Keratinocyte (primary cell): ENCODE results near the gene F2. TPM values are rescaled to one million over a fixed set of nuclear protein-coding genes. Genes with fewer than 3 reads are reported as not detected.

Experiments used
- DNase-seq: peaks from one replicate; pipeline ENCODE4 v3.0.0-alpha.2; 2011; ENCODE audit warnings: low read depth, missing footprints, low spot score
- FAIRE-seq: peaks from 2 replicates; lab custom pipeline; 2011; peaks lifted over from hg19 to GRCh38; lab: Jason Lieb, UNC
- H2AFZ ChIP-seq: 2 replicates; pipeline ENCODE4 v1.6.0; 2012; ENCODE audit warnings: low read length, control low read depth, inconsistent platforms; ENCODE audit not compliant: control insufficient read depth
- H3K27ac ChIP-seq: 2 replicates; pipeline ENCODE4 v1.5.1; 2011; ENCODE audit warnings: low read length; ENCODE audit not compliant: control insufficient read depth, insufficient read depth
- H3K27me3 ChIP-seq: 3 replicates; pipeline ENCODE4 v1.6.0; 2011; ENCODE audit warnings: low read length; ENCODE audit not compliant: control insufficient read depth, insufficient read depth; ENCODE audit errors: extremely low read depth
- H3K36me3 ChIP-seq, 2 experiments: 2 replicates in 1 of 2; 3 replicates in 1 of 2; pipeline ENCODE4 v1.5.1; 2011; ENCODE audit warnings: low read length in 2 of 2, mild to moderate bottlenecking in 1 of 2; ENCODE audit not compliant: control insufficient read depth in 2 of 2, insufficient read depth in 2 of 2; ENCODE audit errors: extremely low read depth in 1 of 2
- H3K4me1 ChIP-seq: 3 replicates; pipeline ENCODE4 v1.5.1; 2011; ENCODE audit warnings: low read length; ENCODE audit not compliant: control insufficient read depth, insufficient read depth; ENCODE audit errors: extremely low read depth
- H3K4me2 ChIP-seq: 3 replicates; pipeline ENCODE4 v1.6.0; 2011; ENCODE audit warnings: low read depth, low read length; ENCODE audit not compliant: control insufficient read depth, insufficient read depth; ENCODE audit errors: extremely low read depth
- H3K4me3 ChIP-seq, 3 experiments: fragments of 200-600 bp in 1 of 3; sonication (generic) in 1 of 3; 2 replicates in 2 of 3; 3 replicates in 1 of 3; pipeline ENCODE4 v1.5.1; 2011 to 2016; ENCODE audit warnings: low read length in 3 of 3, mild to moderate bottlenecking in 3 of 3, control low read depth in 2 of 3, inconsistent platforms in 1 of 3, low read depth in 1 of 3, mixed read lengths in 1 of 3, mixed run types in 1 of 3, moderate library complexity in 1 of 3; ENCODE audit not compliant: control insufficient read depth in 2 of 3, insufficient read depth in 2 of 3; ENCODE audit errors: extremely low read depth in 1 of 3
- H3K79me2 ChIP-seq: 2 replicates; pipeline ENCODE4 v1.6.0; 2012; ENCODE audit warnings: low read length; ENCODE audit not compliant: control insufficient read depth, insufficient read depth
- H3K9ac ChIP-seq: 3 replicates; pipeline ENCODE4 v1.6.0; 2011; ENCODE audit warnings: low read length; ENCODE audit not compliant: control insufficient read depth, insufficient read depth; ENCODE audit errors: extremely low read depth
- H3K9me1 ChIP-seq: 3 replicates; pipeline ENCODE4 v1.6.0; 2011; ENCODE audit warnings: low read length; ENCODE audit not compliant: control insufficient read depth, insufficient read depth; ENCODE audit errors: extremely low read depth
- H3K9me3 ChIP-seq: 2 replicates; pipeline ENCODE4 v1.5.1; 2012; ENCODE audit warnings: low read depth, low read length; ENCODE audit not compliant: control insufficient read depth
- H4K20me1 ChIP-seq: 3 replicates; pipeline ENCODE4 v1.6.0; 2011; ENCODE audit warnings: low read length; ENCODE audit not compliant: control insufficient read depth, insufficient read depth; ENCODE audit errors: extremely low read depth
- CTCF ChIP-seq, 3 experiments: IDR thresholded peaks in 1 of 3; conservative IDR thresholded peaks in 1 of 3; optimal IDR thresholded peaks in 1 of 3; 2 replicates in 2 of 3; 3 replicates in 1 of 3; pipeline versions ENCODE3 to v1.5.1; 2011; ENCODE audit warnings: low read length in 3 of 3, mild to moderate bottlenecking in 3 of 3, moderate library complexity in 2 of 3, control low read depth in 1 of 3, inconsistent platforms in 1 of 3; ENCODE audit not compliant: insufficient read depth in 2 of 3; ENCODE audit errors: extremely low read depth in 1 of 3
- EZH2 ChIP-seq: IDR thresholded peaks from one replicate; pipeline ENCODE4 v1.6.1; 2012; ENCODE audit warnings: inconsistent platforms, mild to moderate bottlenecking, low read length, moderate library complexity
- dilution Hi-C: fragments of 300-500 bp; cut with MboI; formaldehyde crosslinking; loops from one replicate; pipeline ENCODE4 v1.7.0; 2020; ENCODE audit warnings: low sequenced_read_pairs; ENCODE audit not compliant: extremely low pct_ligation_motif_present
- polyA plus RNA-seq, 5 experiments: library from polyadenylated mRNA; depleted of rRNA in 3 of 5; stranded (reverse) in 3 of 5; stranded (forward) in 1 of 5; unstranded in 1 of 5; fragments of >200 nt; gene quantifications; 1 replicate in 1 of 5; 2 replicates in 3 of 5; 3 replicates in 1 of 5; pipeline versions ENCODE4 v1.2.1 to v1.2.3, GENCODE V29; 2011 to 2012; ENCODE audit warnings: missing spikeins in 2 of 5, low read depth in 1 of 5, low replicate concordance in 1 of 5

F2 gene
- polyA plus RNA-seq, 1 donor (not counting 4 experiments of a cell fraction or from before 2014, with no cell fraction given): not detected

- H3K9me3 ChIP-seq: no peaks in the 10 kb centered on the region
- no peak for TF ChIP-seq EZH2
- TF ChIP-seq CTCF (optimal IDR thresholded peaks at IDR 0.05 in 1 of 3, IDR thresholded peaks at IDR 0.05 in 1 of 3, conservative IDR thresholded peaks at IDR 0.05 in 1 of 3; ENCODE audit: extremely low read depth in 1 of 3, insufficient read depth in 2 of 3, low read length in 3 of 3): no peak
- no peaks in the 10 kb centered on the region for H3K79me2 ChIP-seq
- H3K4me3 ChIP-seq: no peak overlapping the region
- H3K9ac ChIP-seq: no peak overlapping the region
- dilution Hi-C loops: no loop called here
- H2AFZ ChIP-seq: peak overlapping the region; percentile 86
- H3K27ac ChIP-seq: no peak overlapping the region
- no peaks in the 10 kb centered on the region for H4K20me1 ChIP-seq
- no peaks in the 10 kb centered on the region for H3K9me1 ChIP-seq
- FAIRE-seq (no peak), DNase-seq (no peak)
- peaks cover 10% of the 10 kb centered on the region for H3K4me1 ChIP-seq
- H3K36me3 ChIP-seq: no peaks in the 10 kb centered on the region
- no peaks in the 10 kb centered on the region for H3K27me3 ChIP-seq
- no peak overlapping the region for H3K4me2 ChIP-seq
Observed at GRCh38 chr11:46718155-46719019, 626 bp upstream of the F2 start.

DNA sequence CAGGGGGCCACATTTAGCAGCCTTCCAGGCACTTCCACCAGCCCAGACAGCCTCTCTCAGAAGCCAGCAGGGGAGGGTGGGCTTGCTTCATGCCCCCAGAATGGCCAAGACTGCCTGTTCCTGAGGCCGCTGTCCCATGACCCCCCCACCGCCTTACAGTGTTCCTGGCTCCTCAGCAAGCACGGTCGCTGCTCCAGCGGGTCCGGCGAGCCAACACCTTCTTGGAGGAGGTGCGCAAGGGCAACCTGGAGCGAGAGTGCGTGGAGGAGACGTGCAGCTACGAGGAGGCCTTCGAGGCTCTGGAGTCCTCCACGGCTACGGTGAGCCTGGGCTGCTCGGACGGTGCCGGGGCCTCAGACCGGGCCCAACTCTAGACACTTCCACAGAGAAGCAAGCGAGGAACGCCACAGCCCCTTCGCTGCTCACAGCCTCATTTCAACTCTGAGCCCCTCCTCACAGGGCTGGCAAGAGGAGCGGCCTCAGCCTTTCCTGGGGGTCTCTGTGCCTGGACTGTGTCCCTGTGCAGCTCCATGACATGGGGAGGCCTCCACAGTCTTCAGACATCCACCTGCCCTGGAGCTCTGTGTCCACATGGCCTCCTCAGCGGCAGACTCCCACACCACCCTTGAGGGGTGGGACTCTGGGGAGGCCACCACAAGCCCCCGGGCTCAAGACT lies 668 bp downstream of the F2 start:
- DNase-seq (no peak), FAIRE-seq (no peak)
- no peak overlapping the region for H2AFZ ChIP-seq
- no peak overlapping the region for H3K9ac ChIP-seq
- H3K27ac ChIP-seq: no peak overlapping the region
- H3K27me3 ChIP-seq: no peaks in the 10 kb centered on the region
- peaks cover 6% of the 10 kb centered on the region for H3K4me1 ChIP-seq
- dilution Hi-C loops: no loop called here
- H3K36me3 ChIP-seq: no peaks in the 10 kb centered on the region
- H3K9me1 ChIP-seq: no peaks in the 10 kb centered on the region
- H3K4me2 ChIP-seq: no peak overlapping the region
- no peaks in the 10 kb centered on the region for H4K20me1 ChIP-seq
- TF ChIP-seq EZH2 (no peak), CTCF (optimal IDR thresholded peaks at IDR 0.05 in 1 of 3, IDR thresholded peaks at IDR 0.05 in 1 of 3, conservative IDR thresholded peaks at IDR 0.05 in 1 of 3; ENCODE audit: extremely low read depth in 1 of 3, insufficient read depth in 2 of 3, low read length in 3 of 3) (no peak)
- H3K4me3 ChIP-seq: no peak overlapping the region
- no peaks in the 10 kb centered on the region for H3K79me2 ChIP-seq
- no peaks in the 10 kb centered on the region for H3K9me3 ChIP-seq
